ENCODE results near the gene LRP5. TPM values are rescaled to one million over a fixed set of nuclear protein-coding genes. Genes with fewer than 3 reads are reported as not detected.

Gene LRP5
- total RNA-seq, 1 donor from 2014 or later = 54.7 TPM

DNA sequence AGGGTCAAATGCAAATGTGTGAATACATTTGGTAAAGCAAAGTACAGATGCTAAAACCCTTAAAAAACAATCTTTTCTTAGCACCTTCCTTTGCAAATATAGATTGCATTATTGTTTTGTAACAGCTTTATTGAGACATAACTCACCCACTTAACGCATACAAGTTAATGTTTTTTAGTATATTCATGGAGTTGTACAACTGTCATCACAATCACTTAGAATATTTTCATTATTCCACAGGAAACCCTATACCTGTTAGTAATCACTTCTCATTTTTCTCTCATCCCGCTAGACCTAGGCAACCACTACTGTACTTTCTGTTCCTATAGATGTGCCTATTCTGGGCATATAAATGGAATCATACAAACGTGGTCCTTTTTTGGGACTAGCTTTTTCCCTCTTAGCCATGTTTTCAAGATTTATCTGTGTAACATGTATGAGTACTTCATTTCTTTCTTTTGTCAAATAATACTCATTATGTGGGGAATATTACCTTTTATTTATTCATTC lies 182.9 kb downstream of the LRP5 start:
- H3K9me3 ChIP-seq (replicated peaks) = no peaks in the 10 kb centered on the region
- TF ChIP-seq, protein P1, sequence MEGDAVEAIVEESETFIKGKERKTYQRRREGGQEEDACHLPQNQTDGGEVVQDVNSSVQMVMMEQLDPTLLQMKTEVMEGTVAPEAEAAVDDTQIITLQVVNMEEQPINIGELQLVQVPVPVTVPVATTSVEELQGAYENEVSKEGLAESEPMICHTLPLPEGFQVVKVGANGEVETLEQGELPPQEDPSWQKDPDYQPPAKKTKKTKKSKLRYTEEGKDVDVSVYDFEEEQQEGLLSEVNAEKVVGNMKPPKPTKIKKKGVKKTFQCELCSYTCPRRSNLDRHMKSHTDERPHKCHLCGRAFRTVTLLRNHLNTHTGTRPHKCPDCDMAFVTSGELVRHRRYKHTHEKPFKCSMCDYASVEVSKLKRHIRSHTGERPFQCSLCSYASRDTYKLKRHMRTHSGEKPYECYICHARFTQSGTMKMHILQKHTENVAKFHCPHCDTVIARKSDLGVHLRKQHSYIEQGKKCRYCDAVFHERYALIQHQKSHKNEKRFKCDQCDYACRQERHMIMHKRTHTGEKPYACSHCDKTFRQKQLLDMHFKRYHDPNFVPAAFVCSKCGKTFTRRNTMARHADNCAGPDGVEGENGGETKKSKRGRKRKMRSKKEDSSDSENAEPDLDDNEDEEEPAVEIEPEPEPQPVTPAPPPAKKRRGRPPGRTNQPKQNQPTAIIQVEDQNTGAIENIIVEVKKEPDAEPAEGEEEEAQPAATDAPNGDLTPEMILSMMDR (IDR thresholded peaks at IDR 0.05; ENCODE audit: borderline replicate concordance) = no peak
- no peak for DNase-seq
- peaks cover 77% of the 10 kb centered on the region for H3K4me1 ChIP-seq
- intact Hi-C loops (cut with micrococcal nuclease) = no loop called here
- H3K36me3 ChIP-seq = no peaks in the 10 kb centered on the region
- H3K4me3 ChIP-seq = no peak overlapping the region
- no peaks in the 10 kb centered on the region for H3K27me3 ChIP-seq (ENCODE audit: low read depth)
- H3K27ac ChIP-seq (replicated peaks) = no peak overlapping the region

DNA sequence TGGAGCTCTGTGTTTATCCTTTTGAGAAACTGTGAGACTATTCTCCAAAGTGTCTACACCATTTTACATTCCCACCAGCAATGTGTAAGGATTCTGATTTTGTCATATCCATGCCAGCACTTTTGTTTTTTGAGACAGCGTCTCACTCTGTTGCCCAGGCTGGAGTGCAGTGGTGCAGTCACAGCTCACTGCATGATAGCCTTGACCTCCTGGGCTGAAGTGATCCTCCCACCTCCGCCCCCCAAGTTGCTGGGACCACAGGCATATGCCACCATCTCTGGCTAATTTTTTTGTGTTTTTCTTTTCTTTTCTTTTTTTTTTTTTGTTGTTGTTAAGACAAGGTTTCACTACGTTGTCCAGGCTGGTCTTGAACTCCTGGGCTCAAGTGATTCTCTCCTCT lies 183.5 kb downstream of the LRP5 start:
- Histone ChIP-seq H3K4me1 (peaks cover 77% of the 10 kb centered on the region), H3K27me3 (ENCODE audit: low read depth) (no peaks in the 10 kb centered on the region)
- intact Hi-C loops (cut with micrococcal nuclease) = no loop called here

DNA sequence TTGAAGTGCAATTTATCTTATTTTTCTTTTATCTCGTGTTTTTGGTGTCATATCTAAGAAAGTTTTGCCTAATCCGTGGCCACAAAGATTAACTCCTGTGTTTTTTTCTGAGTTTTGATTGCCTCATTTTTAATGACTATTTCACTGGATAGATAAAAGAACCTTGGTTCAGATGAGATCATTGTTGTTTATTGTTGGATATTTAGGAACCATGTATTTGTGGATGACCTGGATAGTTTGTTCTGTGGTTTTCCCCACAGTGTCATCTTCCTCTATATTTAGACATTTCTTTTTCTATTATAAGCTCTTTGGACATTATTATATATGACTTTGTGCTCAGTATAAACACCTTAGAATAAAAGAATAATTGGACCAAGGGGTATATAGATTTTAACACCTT lies 185.4 kb downstream of the LRP5 start:
- Histone ChIP-seq H3K4me3 (no peak overlapping the region), H3K9me3 (replicated peaks) (no peaks in the 10 kb centered on the region), H3K36me3 (no peaks in the 10 kb centered on the region), H3K27me3 (ENCODE audit: low read depth) (no peaks in the 10 kb centered on the region), H3K27ac (replicated peaks) (no peak overlapping the region), H3K4me1 (peaks cover 81% of the 10 kb centered on the region)
- no peak for DNase-seq
- intact Hi-C loops (cut with micrococcal nuclease) = no loop called here
- TF ChIP-seq, protein P1 (IDR thresholded peaks at IDR 0.05; ENCODE audit: borderline replicate concordance) = no peak

More for the DNA sequence above, 183.5 kb downstream of the LRP5 start:
- DNase-seq = no peak
- Histone ChIP-seq H3K9me3 (replicated peaks) (no peaks in the 10 kb centered on the region), H3K27ac (replicated peaks) (no peak overlapping the region), H3K4me3 (no peak overlapping the region), H3K36me3 (no peaks in the 10 kb centered on the region)
- TF ChIP-seq, protein P1 (IDR thresholded peaks at IDR 0.05; ENCODE audit: borderline replicate concordance) = no peak

DNA sequence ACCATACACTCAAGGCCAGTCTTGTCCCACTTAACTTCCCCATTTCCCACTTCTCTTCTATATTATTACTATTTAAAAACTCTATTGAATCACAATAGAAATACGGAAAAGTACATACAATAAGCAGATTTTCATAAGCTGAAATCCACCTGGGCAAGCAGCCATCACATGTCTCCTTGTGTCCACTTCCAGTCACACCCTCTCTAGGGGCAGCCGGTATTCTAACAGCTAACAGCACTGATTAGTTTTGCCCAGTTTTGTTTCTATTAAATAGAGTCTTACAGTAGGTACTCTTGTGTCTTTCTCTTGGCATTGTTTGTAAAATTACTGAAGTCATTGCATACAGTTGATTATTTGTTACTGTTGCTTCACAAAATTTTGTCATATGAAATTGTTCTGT lies 185.9 kb downstream of the LRP5 start:
- TF ChIP-seq, protein P1 (IDR thresholded peaks at IDR 0.05; ENCODE audit: borderline replicate concordance) = no peak
- DNase-seq = no peak
- Histone ChIP-seq H3K9me3 (replicated peaks) (no peaks in the 10 kb centered on the region), H3K4me3 (no peak overlapping the region), H3K4me1 (peaks cover 82% of the 10 kb centered on the region), H3K27me3 (ENCODE audit: low read depth) (no peaks in the 10 kb centered on the region), H3K36me3 (no peaks in the 10 kb centered on the region), H3K27ac (replicated peaks) (no peak overlapping the region)
- intact Hi-C loops (cut with micrococcal nuclease) = no loop called here

Other genes with a start within 250 kb of the LRP5 start
- 8.7 TPM for gene CHKA, start 191.2 kb upstream of the LRP5 start, total RNA-seq
- gene KMT5B, start 99.3 kb upstream of the LRP5 start, total RNA-seq = 24.3 TPM
- 28.6 TPM for gene C11orf24, start 40.6 kb upstream of the LRP5 start, total RNA-seq
- 78.8 TPM for gene PPP6R3, start 148.2 kb downstream of the LRP5 start, total RNA-seq

Data from left ventricle myocardium inferior (tissue), 1 donor.